WTC11 (cell line): ENCODE data around the gene SKI. TPM values are rescaled to one million over a fixed set of nuclear protein-coding genes. Genes with fewer than 3 reads are reported as not detected.

Experiments
- ATAC-seq: fragments of 200-7000 bp; cut with Tn5 transposase; 2 replicates; pipeline ENCODE4 v1.10.0; 2021; ENCODE audit warnings: mild to moderate bottlenecking, moderate library complexity
- CTCF ChIA-PET: fragments of 300-600 bp; sonication (Branson Sonifier 250); formaldehyde crosslinking; loops from one replicate; lab custom pipeline; 2021; ENCODE audit warnings: antibody characterized with exemption; lab: Charles Lee
- POLR2A ChIA-PET: fragments of 350-600 bp; sonication (Branson Sonifier 250); formaldehyde crosslinking; loops from one replicate; lab custom pipeline; 2021; ENCODE audit warnings: antibody characterized with exemption; lab: Charles Lee
- DNase-seq: peaks from one replicate; pipeline ENCODE4 v3.0.0; 2021; ENCODE audit warnings: low spot score
- H3K27ac Mint-ChIP-seq: 2 replicates; pipeline ENCODE4 v1.8.0; 2021; ENCODE audit warnings: mixed read lengths
- H3K27me3 Mint-ChIP-seq: 2 replicates; pipeline ENCODE4 v1.8.0; 2021; ENCODE audit warnings: low read depth, mild to moderate bottlenecking, moderate library complexity, mixed read lengths
- H3K36me3 Mint-ChIP-seq: 2 replicates; pipeline ENCODE4 v1.8.0; 2021; ENCODE audit warnings: mixed read lengths
- H3K4me1 Mint-ChIP-seq: 2 replicates; pipeline ENCODE4 v1.8.0; 2022; ENCODE audit warnings: mixed read lengths
- H3K4me3 Mint-ChIP-seq: 2 replicates; pipeline ENCODE4 v1.8.0; 2021; ENCODE audit warnings: mild to moderate bottlenecking, moderate library complexity, mixed read lengths
- H3K9me3 Mint-ChIP-seq: 2 replicates; pipeline ENCODE4 v1.8.0; 2021; ENCODE audit warnings: mixed read lengths
- AFF4 ChIP-seq: sonication (generic); formaldehyde crosslinking; IDR thresholded peaks from 2 replicates; pipeline ENCODE4 v1.8.1; 2023; ENCODE audit warnings: mild to moderate bottlenecking, missing genetic modification reagents, borderline replicate concordance
- AR ChIP-seq: fragments of 250-450 bp; sonication (Bioruptor Pico); IDR thresholded peaks from 2 replicates; pipeline ENCODE4 v1.9.0; 2021; ENCODE audit warnings: mild to moderate bottlenecking
- CBFB ChIP-seq: sonication (generic); formaldehyde crosslinking; IDR thresholded peaks from 2 replicates; pipeline ENCODE4 v1.8.1; 2022; ENCODE audit warnings: mild to moderate bottlenecking, low read depth, missing genetic modification reagents
- CREM ChIP-seq: sonication (generic); formaldehyde crosslinking; IDR thresholded peaks from 2 replicates; pipeline ENCODE4 v1.8.1; 2022; ENCODE audit warnings: mild to moderate bottlenecking, missing genetic modification reagents, moderate library complexity
- ETV6 ChIP-seq: sonication (generic); formaldehyde crosslinking; IDR thresholded peaks from 2 replicates; pipeline ENCODE4 v1.8.1; 2022; ENCODE audit warnings: mild to moderate bottlenecking, missing genetic modification reagents
- FOXP4 ChIP-seq: sonication (generic); formaldehyde crosslinking; IDR thresholded peaks from 2 replicates; pipeline ENCODE4 v1.8.0; 2022; ENCODE audit warnings: mild to moderate bottlenecking, missing genetic modification reagents
- MAX ChIP-seq: sonication (generic); formaldehyde crosslinking; IDR thresholded peaks from 2 replicates; pipeline ENCODE4 v1.8.0; 2022; ENCODE audit warnings: mild to moderate bottlenecking, missing genetic modification reagents
- MYBL2 ChIP-seq: sonication (generic); formaldehyde crosslinking; IDR thresholded peaks from 2 replicates; pipeline ENCODE4 v1.8.1; 2023; ENCODE audit warnings: mild to moderate bottlenecking, moderate library complexity, missing genetic modification reagents
- NFE2L1 ChIP-seq: sonication (generic); formaldehyde crosslinking; IDR thresholded peaks from 2 replicates; pipeline ENCODE4 v1.8.1; 2023; ENCODE audit warnings: missing genetic modification reagents
- RELA ChIP-seq: sonication (generic); formaldehyde crosslinking; IDR thresholded peaks from 2 replicates; pipeline ENCODE4 v1.8.1; 2022; ENCODE audit warnings: missing genetic modification reagents, mild to moderate bottlenecking, borderline replicate concordance
- SP1 ChIP-seq: sonication (generic); formaldehyde crosslinking; conservative IDR thresholded peaks from 2 replicates; pipeline ENCODE4 v1.8.1; 2022; ENCODE audit warnings: missing genetic modification reagents
- TCF7 ChIP-seq: sonication (generic); formaldehyde crosslinking; IDR thresholded peaks from 2 replicates; pipeline ENCODE4 v1.8.0; 2022; ENCODE audit warnings: mild to moderate bottlenecking, low read depth, missing genetic modification reagents, moderate library complexity
- ZNF219 ChIP-seq: sonication (generic); formaldehyde crosslinking; IDR thresholded peaks from 2 replicates; pipeline ENCODE4 v1.8.0; 2023; ENCODE audit warnings: missing genetic modification reagents, mild to moderate bottlenecking, borderline replicate concordance
- ZNF416 ChIP-seq: fragments of 250-450 bp; sonication (Bioruptor Pico); IDR thresholded peaks from 2 replicates; pipeline ENCODE4 v1.9.0; 2021; ENCODE audit warnings: mild to moderate bottlenecking, inconsistent platforms
- total RNA-seq: library from RNA; stranded (reverse); gene quantifications from 3 replicates; pipeline ENCODE4 v1.2.3, GENCODE V29; 2021
- TF ChIP-seq, protein P1 (sequence below): fragments of 250-450 bp; sonication (Bioruptor Pico); IDR thresholded peaks from 2 replicates; pipeline ENCODE4 v1.9.0; 2021; ENCODE audit warnings: moderate library complexity, mild to moderate bottlenecking, inconsistent platforms, borderline replicate concordance
- TF ChIP-seq, protein P2 (sequence below): sonication (generic); formaldehyde crosslinking; IDR thresholded peaks from 2 replicates; pipeline ENCODE4 v1.8.1; 2023; ENCODE audit warnings: mild to moderate bottlenecking, missing genetic modification reagents, moderate library complexity
- TF ChIP-seq, protein P3 (sequence below): sonication (generic); formaldehyde crosslinking; IDR thresholded peaks from 2 replicates; pipeline ENCODE4 v1.8.1; 2023; ENCODE audit warnings: mild to moderate bottlenecking, moderate library complexity, missing genetic modification reagents
- TF ChIP-seq, protein P4 (sequence below): sonication (generic); formaldehyde crosslinking; IDR thresholded peaks from 2 replicates; pipeline ENCODE4 v1.8.1; 2022; ENCODE audit warnings: low read depth, mild to moderate bottlenecking, moderate library complexity, missing genetic modification reagents, borderline replicate concordance

The SKI gene
- total RNA-seq, 1 experiment from 2014 or later = 88.6 TPM

DNA sequence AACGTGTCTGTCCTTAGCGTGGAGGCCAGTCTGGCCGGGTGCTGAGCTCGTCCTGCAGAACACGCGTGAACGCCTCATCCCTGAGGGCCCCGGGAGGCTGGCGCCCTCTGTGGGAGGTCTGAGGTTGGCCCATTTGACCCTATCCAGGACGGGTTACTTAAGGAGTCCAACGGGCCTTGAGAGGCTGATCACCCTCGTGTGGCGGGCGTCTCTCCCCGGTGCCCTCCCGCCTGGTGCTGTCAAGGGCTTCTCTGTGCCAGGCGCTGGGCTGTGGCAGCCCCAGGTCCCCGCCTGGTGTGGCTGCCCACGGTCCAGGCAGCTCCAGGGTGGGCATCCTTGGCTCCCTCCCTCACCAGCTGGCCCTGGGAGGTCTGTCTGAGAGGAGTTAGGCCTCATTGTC, 9.7 kb downstream of the SKI start:
- H3K27ac Mint-ChIP-seq = peak overlapping the region; percentile 74
- H3K9me3 Mint-ChIP-seq = no peaks in the 10 kb centered on the region
- ChIA-PET POLR2A (interaction anchor here (1.2 to 1.4 kb wide), 2 partner anchors 10 to 12 kb away, joined by 3 read pairs; no protein-coding TSS in a partner anchor), CTCF (interaction anchor here (0.6 to 2.1 kb wide), 15 partner anchors 10 to 144 kb away, joined by 3 to 8 read pairs (median 4); partner anchors contain the start of gene FAAP20)
- peaks cover 13% of the 10 kb centered on the region for H3K36me3 Mint-ChIP-seq
- peaks cover 56% of the 10 kb centered on the region for H3K4me1 Mint-ChIP-seq
- TF ChIP-seq, protein P1, sequence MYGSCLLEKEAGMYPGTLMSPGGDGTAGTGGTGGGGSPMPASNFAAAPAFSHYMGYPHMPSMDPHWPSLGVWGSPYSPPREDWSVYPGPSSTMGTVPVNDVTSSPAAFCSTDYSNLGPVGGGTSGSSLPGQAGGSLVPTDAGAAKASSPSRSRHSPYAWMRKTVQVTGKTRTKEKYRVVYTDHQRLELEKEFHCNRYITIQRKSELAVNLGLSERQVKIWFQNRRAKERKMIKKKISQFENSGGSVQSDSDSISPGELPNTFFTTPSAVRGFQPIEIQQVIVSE (CRISPR knock-in tag) = no peak
- TF ChIP-seq TCF7 (CRISPR knock-in tag) = no peak
- ATAC-seq (peak; percentile 42), DNase-seq (no peak)
- H3K4me3 Mint-ChIP-seq = no peak overlapping the region
- no peaks in the 10 kb centered on the region for H3K27me3 Mint-ChIP-seq

- ChIA-PET CTCF (interaction anchor here (0.9 to 2.5 kb wide), 8 partner anchors 17 to 123 kb away, joined by 3 to 10 read pairs (median 4); no protein-coding TSS in a partner anchor), POLR2A (no interaction called here)
- Mint-ChIP-seq H3K27me3 (no peaks in the 10 kb centered on the region), H3K36me3 (peaks cover 13% of the 10 kb centered on the region), H3K27ac (no peak overlapping the region), H3K4me1 (peaks cover 53% of the 10 kb centered on the region), H3K4me3 (no peak overlapping the region), H3K9me3 (no peaks in the 10 kb centered on the region)
- no peak for DNase-seq
- no peak for ATAC-seq
- TF ChIP-seq, protein P2, sequence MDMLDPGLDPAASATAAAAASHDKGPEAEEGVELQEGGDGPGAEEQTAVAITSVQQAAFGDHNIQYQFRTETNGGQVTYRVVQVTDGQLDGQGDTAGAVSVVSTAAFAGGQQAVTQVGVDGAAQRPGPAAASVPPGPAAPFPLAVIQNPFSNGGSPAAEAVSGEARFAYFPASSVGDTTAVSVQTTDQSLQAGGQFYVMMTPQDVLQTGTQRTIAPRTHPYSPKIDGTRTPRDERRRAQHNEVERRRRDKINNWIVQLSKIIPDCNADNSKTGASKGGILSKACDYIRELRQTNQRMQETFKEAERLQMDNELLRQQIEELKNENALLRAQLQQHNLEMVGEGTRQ = no peak
- TF ChIP-seq ZNF219 (CRISPR knock-in tag) = no peak
- TF ChIP-seq, protein P3, sequence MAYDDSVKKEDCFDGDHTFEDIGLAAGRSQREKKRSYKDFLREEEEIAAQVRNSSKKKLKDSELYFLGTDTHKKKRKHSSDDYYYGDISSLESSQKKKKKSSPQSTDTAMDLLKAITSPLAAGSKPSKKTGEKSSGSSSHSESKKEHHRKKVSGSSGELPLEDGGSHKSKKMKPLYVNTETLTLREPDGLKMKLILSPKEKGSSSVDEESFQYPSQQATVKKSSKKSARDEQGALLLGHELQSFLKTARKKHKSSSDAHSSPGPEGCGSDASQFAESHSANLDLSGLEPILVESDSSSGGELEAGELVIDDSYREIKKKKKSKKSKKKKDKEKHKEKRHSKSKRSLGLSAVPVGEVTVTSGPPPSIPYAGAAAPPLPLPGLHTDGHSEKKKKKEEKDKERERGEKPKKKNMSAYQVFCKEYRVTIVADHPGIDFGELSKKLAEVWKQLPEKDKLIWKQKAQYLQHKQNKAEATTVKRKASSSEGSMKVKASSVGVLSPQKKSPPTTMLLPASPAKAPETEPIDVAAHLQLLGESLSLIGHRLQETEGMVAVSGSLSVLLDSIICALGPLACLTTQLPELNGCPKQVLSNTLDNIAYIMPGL (CRISPR knock-in tag) = no peak
- TF ChIP-seq AFF4 = no peak
- TF ChIP-seq RELA (CRISPR knock-in tag) = no peak
- TF ChIP-seq, protein P4, sequence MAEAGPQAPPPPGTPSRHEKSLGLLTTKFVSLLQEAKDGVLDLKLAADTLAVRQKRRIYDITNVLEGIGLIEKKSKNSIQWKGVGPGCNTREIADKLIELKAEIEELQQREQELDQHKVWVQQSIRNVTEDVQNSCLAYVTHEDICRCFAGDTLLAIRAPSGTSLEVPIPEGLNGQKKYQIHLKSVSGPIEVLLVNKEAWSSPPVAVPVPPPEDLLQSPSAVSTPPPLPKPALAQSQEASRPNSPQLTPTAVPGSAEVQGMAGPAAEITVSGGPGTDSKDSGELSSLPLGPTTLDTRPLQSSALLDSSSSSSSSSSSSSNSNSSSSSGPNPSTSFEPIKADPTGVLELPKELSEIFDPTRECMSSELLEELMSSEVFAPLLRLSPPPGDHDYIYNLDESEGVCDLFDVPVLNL (CRISPR knock-in tag) = no peak
- no peak for TF ChIP-seq AR (CRISPR knock-in tag)
- no peak for TF ChIP-seq CBFB
- TF ChIP-seq SP1 (CRISPR knock-in tag) = no peak
- no peak for TF ChIP-seq NFE2L1
- TF ChIP-seq ZNF416 (CRISPR knock-in tag) = no peak
- TF ChIP-seq CREM (CRISPR knock-in tag) = no peak
- TF ChIP-seq MAX (CRISPR knock-in tag) = no peak
- TF ChIP-seq MYBL2 (CRISPR knock-in tag) = no peak
- TF ChIP-seq FOXP4 (CRISPR knock-in tag) = no peak
- TF ChIP-seq ETV6 (CRISPR knock-in tag) = no peak
These were observed 10.4 kb downstream of the SKI start for GRCh38 chr1:2238361-2239012.
